WTC11 (cell line): ENCODE measurements around the gene TNNT2. TPM values are rescaled to one million over a fixed set of nuclear protein-coding genes. Genes with fewer than 3 reads are reported as not detected.

Source experiments
- ATAC-seq: fragments of 200-7000 bp; cut with Tn5 transposase; 2 replicates; pipeline ENCODE4 v1.10.0; 2021; ENCODE audit warnings: mild to moderate bottlenecking, moderate library complexity
- CTCF ChIA-PET: fragments of 300-600 bp; sonication (Branson Sonifier 250); formaldehyde crosslinking; loops from one replicate; lab custom pipeline; 2021; ENCODE audit warnings: antibody characterized with exemption; lab: Charles Lee
- POLR2A ChIA-PET: fragments of 350-600 bp; sonication (Branson Sonifier 250); formaldehyde crosslinking; loops from one replicate; lab custom pipeline; 2021; ENCODE audit warnings: antibody characterized with exemption; lab: Charles Lee
- DNase-seq: peaks from one replicate; pipeline ENCODE4 v3.0.0; 2021; ENCODE audit warnings: low spot score
- H3K27ac Mint-ChIP-seq: 2 replicates; pipeline ENCODE4 v1.8.0; 2021; ENCODE audit warnings: mixed read lengths
- H3K27me3 Mint-ChIP-seq: 2 replicates; pipeline ENCODE4 v1.8.0; 2021; ENCODE audit warnings: low read depth, mild to moderate bottlenecking, moderate library complexity, mixed read lengths
- H3K36me3 Mint-ChIP-seq: 2 replicates; pipeline ENCODE4 v1.8.0; 2021; ENCODE audit warnings: mixed read lengths
- H3K4me1 Mint-ChIP-seq: 2 replicates; pipeline ENCODE4 v1.8.0; 2022; ENCODE audit warnings: mixed read lengths
- H3K4me3 Mint-ChIP-seq: 2 replicates; pipeline ENCODE4 v1.8.0; 2021; ENCODE audit warnings: mild to moderate bottlenecking, moderate library complexity, mixed read lengths
- H3K9me3 Mint-ChIP-seq: 2 replicates; pipeline ENCODE4 v1.8.0; 2021; ENCODE audit warnings: mixed read lengths
- ATF1 ChIP-seq: sonication (generic); formaldehyde crosslinking; IDR thresholded peaks from 2 replicates; pipeline ENCODE4 v1.8.1; 2023; ENCODE audit warnings: mild to moderate bottlenecking, moderate library complexity, missing genetic modification reagents
- CBFB ChIP-seq: sonication (generic); formaldehyde crosslinking; IDR thresholded peaks from 2 replicates; pipeline ENCODE4 v1.8.1; 2022; ENCODE audit warnings: mild to moderate bottlenecking, low read depth, missing genetic modification reagents
- FOXJ3 ChIP-seq: sonication (generic); formaldehyde crosslinking; IDR thresholded peaks from 2 replicates; pipeline ENCODE4 v1.9.0; 2021; ENCODE audit warnings: missing genetic modification reagents, mild to moderate bottlenecking, borderline replicate concordance
- FOXK1 ChIP-seq: sonication (generic); formaldehyde crosslinking; IDR thresholded peaks from 2 replicates; pipeline ENCODE4 v1.8.0; 2022; ENCODE audit warnings: mild to moderate bottlenecking, moderate library complexity, missing genetic modification reagents
- FOXP1 ChIP-seq: sonication (generic); formaldehyde crosslinking; IDR thresholded peaks from 2 replicates; pipeline ENCODE4 v1.8.0; 2022; ENCODE audit warnings: missing genetic modification reagents, mild to moderate bottlenecking, moderate library complexity, borderline replicate concordance
- GABPB1 ChIP-seq: sonication (generic); formaldehyde crosslinking; IDR thresholded peaks from 2 replicates; pipeline ENCODE4 v1.8.1; 2023; ENCODE audit warnings: mild to moderate bottlenecking, missing genetic modification reagents
- HMGA2 ChIP-seq: fragments of 250-450 bp; sonication (Bioruptor Pico); IDR thresholded peaks from 2 replicates; pipeline ENCODE4 v1.4.0; 2021; ENCODE audit warnings: mild to moderate bottlenecking, moderate library complexity
- JUN ChIP-seq: sonication (generic); formaldehyde crosslinking; IDR thresholded peaks from 2 replicates; pipeline ENCODE4 v1.8.0; 2023; ENCODE audit warnings: mild to moderate bottlenecking, missing genetic modification reagents
- MYBL2 ChIP-seq: sonication (generic); formaldehyde crosslinking; IDR thresholded peaks from 2 replicates; pipeline ENCODE4 v1.8.1; 2023; ENCODE audit warnings: mild to moderate bottlenecking, moderate library complexity, missing genetic modification reagents
- PRRX2 ChIP-seq: fragments of 250-450 bp; sonication (Bioruptor Pico); IDR thresholded peaks from 2 replicates; pipeline ENCODE4 v1.8.0; 2021; ENCODE audit warnings: mild to moderate bottlenecking
- RORB ChIP-seq: fragments of 250-450 bp; sonication (Bioruptor Pico); IDR thresholded peaks from 2 replicates; pipeline ENCODE4 v1.9.0; 2021; ENCODE audit warnings: mild to moderate bottlenecking
- SP1 ChIP-seq: sonication (generic); formaldehyde crosslinking; conservative IDR thresholded peaks from 2 replicates; pipeline ENCODE4 v1.8.1; 2022; ENCODE audit warnings: missing genetic modification reagents
- TCF7 ChIP-seq: sonication (generic); formaldehyde crosslinking; IDR thresholded peaks from 2 replicates; pipeline ENCODE4 v1.8.0; 2022; ENCODE audit warnings: mild to moderate bottlenecking, low read depth, missing genetic modification reagents, moderate library complexity
- ZBTB21 ChIP-seq: sonication (generic); formaldehyde crosslinking; IDR thresholded peaks from 2 replicates; pipeline ENCODE4 v1.8.1; 2023; ENCODE audit warnings: mild to moderate bottlenecking, missing genetic modification reagents, borderline replicate concordance
- ZNF263 ChIP-seq: sonication (generic); formaldehyde crosslinking; IDR thresholded peaks from 2 replicates; pipeline ENCODE4 v1.8.1; 2022; ENCODE audit warnings: low read depth, mild to moderate bottlenecking, moderate library complexity, missing genetic modification reagents
- ZNF317 ChIP-seq: sonication (generic); formaldehyde crosslinking; IDR thresholded peaks from 2 replicates; pipeline ENCODE4 v1.8.1; 2023; ENCODE audit warnings: low read depth, mild to moderate bottlenecking, moderate library complexity, missing genetic modification reagents, borderline replicate concordance
- ZNF423 ChIP-seq: fragments of 250-450 bp; sonication (Bioruptor Pico); IDR thresholded peaks from 2 replicates; pipeline ENCODE4 v2.1.2; 2022; ENCODE audit warnings: mild to moderate bottlenecking, moderate library complexity
- total RNA-seq: library from RNA; stranded (reverse); gene quantifications from 3 replicates; pipeline ENCODE4 v1.2.3, GENCODE V29; 2021
- TF ChIP-seq, protein P1 (sequence below): sonication (generic); formaldehyde crosslinking; IDR thresholded peaks from 2 replicates; pipeline ENCODE4 v1.8.1; 2023; ENCODE audit warnings: mild to moderate bottlenecking, missing genetic modification reagents
- TF ChIP-seq, protein P2 (sequence below): sonication (generic); formaldehyde crosslinking; IDR thresholded peaks from 2 replicates; pipeline ENCODE4 v1.8.0; 2022; ENCODE audit warnings: mild to moderate bottlenecking, missing genetic modification reagents

TNNT2 gene
- total RNA-seq, 1 experiment from 2014 or later: 6.1 TPM

DNA sequence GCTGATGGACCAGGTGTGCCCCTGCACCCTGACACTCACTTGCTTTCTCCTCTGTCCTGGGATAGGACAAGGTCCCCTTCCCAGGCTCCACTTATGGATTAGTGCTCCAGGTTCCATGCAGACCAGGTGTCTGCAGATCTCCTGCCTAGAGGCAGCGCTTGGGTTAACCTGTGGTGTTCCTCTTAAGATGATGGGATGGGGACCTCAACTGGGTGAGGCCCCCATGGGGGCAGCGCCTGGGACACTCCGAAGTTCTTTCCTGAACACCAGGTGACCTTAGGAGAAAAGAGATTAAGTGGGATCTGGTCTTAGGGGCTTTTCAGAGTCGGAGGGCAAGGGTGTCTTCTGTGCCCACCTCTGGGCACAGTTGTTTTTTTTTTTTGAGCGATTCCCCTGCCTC, 21.2 kb downstream of the TNNT2 start:
- DNase-seq: no peak
- no peak overlapping the region for H3K27ac Mint-ChIP-seq
- ChIA-PET CTCF (interaction anchor here (1.0 to 7.5 kb wide), 6 partner anchors 9 to 237 kb away, joined by 3 to 175 read pairs (median 6); no protein-coding TSS in a partner anchor), POLR2A (no interaction called here)
- H3K4me3 Mint-ChIP-seq: no peak overlapping the region
- H3K9me3 Mint-ChIP-seq: no peaks in the 10 kb centered on the region
- no peak for ATAC-seq
- H3K27me3 Mint-ChIP-seq: no peaks in the 10 kb centered on the region; the same call in 1 of the 2 replicates
- no peaks in the 10 kb centered on the region for H3K36me3 Mint-ChIP-seq
- TF ChIP-seq GABPB1 (no peak), ZNF317 (CRISPR knock-in tag) (no peak), JUN (CRISPR knock-in tag) (no peak), CBFB (no peak), FOXJ3 (CRISPR knock-in tag) (no peak), ATF1 (CRISPR knock-in tag) (no peak), SP1 (CRISPR knock-in tag) (no peak), FOXK1 (CRISPR knock-in tag) (no peak), PRRX2 (no peak), RORB (no peak), TCF7 (CRISPR knock-in tag) (no peak)
- H3K4me1 Mint-ChIP-seq: peaks cover 15% of the 10 kb centered on the region

DNA sequence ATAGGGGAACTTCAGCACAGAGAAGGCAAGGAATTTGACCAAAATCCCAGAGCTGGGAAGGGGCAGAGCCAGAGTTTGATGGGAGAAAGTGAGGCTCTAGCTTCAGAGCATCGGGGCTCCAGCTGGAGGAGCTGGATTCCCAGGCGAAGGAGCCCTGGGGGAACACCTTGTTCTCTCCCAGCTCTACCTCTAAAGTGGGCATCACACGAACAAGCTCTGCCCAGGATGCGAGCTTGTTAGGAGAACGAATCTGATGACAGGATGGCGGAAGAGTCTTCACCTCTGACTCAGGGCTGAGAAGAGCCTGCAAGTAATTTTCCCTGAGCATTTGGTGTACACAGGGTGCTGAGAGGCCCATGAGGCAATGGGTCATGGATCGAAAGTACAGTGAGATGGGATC, 22.0 kb downstream of the TNNT2 start:
- TF ChIP-seq ZNF423 (no peak), ZNF263 (CRISPR knock-in tag) (no peak)
- ATAC-seq (no peak), DNase-seq (no peak)
- H3K27me3 Mint-ChIP-seq: no peaks in the 10 kb centered on the region; the same call in 1 of the 2 replicates
- no peaks in the 10 kb centered on the region for H3K9me3 Mint-ChIP-seq
- H3K27ac Mint-ChIP-seq: no peak overlapping the region
- H3K4me3 Mint-ChIP-seq: no peak overlapping the region
- ChIA-PET POLR2A (no interaction called here), CTCF (interaction anchor here (1.0 to 2.8 kb wide), 4 partner anchors 9 to 101 kb away, joined by 4 to 8 read pairs (median 6); no protein-coding TSS in a partner anchor)
- H3K36me3 Mint-ChIP-seq: no peaks in the 10 kb centered on the region
- peaks cover 15% of the 10 kb centered on the region for H3K4me1 Mint-ChIP-seq

DNA sequence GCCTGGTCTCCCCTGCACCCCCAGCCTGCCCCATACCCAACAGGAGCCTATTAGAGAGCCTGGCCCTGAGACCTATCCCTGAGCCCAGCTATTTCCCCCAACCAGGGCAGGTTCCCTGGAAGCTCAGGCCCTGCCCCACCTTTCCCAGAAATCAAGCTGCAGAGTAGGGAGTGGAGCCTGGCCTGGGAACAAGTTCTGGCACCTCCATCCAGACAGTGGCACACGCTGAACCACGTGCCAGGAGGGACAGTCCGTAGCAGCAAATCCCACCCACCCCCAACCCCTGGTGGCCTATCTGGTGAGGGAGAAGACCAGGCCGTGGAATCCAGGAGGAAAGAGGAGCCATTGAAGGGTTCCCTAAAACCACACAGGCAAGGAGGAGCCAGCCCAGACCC, 22.6 kb downstream of the TNNT2 start:
- no peak overlapping the region for H3K27ac Mint-ChIP-seq
- no peak for TF ChIP-seq ZBTB21 (CRISPR knock-in tag)
- ChIA-PET POLR2A (no interaction called here), CTCF (interaction anchor here (1.0 to 2.8 kb wide), 4 partner anchors 8 to 105 kb away, joined by 3 to 8 read pairs (median 6); no protein-coding TSS in a partner anchor)
- H3K9me3 Mint-ChIP-seq: no peaks in the 10 kb centered on the region
- peaks cover 15% of the 10 kb centered on the region for H3K4me1 Mint-ChIP-seq
- H3K27me3 Mint-ChIP-seq: no peaks in the 10 kb centered on the region; the same call in 1 of the 2 replicates
- H3K36me3 Mint-ChIP-seq: no peaks in the 10 kb centered on the region
- H3K4me3 Mint-ChIP-seq: no peak overlapping the region
- ATAC-seq (no peak), DNase-seq (no peak)

DNA sequence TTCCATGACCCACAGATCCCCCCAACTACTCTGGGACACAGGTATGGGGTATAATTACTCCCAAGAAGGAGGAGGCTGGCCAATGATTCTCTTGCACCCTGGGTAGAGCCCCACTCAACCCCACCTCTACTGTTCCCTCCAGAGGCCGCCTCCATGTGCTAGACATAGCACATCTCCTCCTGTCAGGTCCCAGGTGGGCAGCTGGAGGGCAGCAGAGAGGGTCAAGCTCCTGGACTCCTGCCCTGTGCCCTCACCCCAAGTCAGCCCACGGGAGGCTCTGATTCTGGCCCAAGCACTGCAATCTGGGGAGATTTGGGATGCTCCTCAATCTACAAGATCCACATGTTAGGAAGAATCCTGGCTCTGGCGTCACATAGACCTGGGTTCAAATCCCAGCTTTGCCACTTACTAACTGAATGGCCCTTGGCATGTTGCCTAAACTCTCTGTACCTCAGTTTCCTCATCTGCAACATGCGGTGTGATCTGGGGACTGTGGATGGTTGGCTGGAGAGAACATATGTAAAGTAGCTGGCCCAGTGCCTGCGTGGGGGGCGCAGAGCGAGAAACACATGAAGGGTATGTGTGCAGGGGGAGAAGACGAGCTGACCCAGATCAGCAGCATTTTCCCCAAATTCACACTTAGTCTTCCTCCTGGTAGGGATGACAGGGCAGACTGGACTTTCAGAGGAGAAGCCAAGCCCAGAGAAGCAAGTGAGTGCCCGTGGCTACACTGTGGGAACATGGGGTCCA, 23.2 kb downstream of the TNNT2 start:
- ATAC-seq (no peak), DNase-seq (no peak)
- TF ChIP-seq, protein P1, sequence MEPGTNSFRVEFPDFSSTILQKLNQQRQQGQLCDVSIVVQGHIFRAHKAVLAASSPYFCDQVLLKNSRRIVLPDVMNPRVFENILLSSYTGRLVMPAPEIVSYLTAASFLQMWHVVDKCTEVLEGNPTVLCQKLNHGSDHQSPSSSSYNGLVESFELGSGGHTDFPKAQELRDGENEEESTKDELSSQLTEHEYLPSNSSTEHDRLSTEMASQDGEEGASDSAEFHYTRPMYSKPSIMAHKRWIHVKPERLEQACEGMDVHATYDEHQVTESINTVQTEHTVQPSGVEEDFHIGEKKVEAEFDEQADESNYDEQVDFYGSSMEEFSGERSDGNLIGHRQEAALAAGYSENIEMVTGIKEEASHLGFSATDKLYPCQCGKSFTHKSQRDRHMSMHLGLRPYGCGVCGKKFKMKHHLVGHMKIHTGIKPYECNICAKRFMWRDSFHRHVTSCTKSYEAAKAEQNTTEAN (CRISPR knock-in tag): no peak
- TF ChIP-seq ZBTB21 (CRISPR knock-in tag): no peak
- no peak for TF ChIP-seq FOXP1 (CRISPR knock-in tag)
- TF ChIP-seq, protein P2, sequence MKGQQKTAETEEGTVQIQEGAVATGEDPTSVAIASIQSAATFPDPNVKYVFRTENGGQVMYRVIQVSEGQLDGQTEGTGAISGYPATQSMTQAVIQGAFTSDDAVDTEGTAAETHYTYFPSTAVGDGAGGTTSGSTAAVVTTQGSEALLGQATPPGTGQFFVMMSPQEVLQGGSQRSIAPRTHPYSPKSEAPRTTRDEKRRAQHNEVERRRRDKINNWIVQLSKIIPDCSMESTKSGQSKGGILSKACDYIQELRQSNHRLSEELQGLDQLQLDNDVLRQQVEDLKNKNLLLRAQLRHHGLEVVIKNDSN: no peak
- TF ChIP-seq MYBL2 (CRISPR knock-in tag): no peak
- TF ChIP-seq HMGA2: no peak
- TF ChIP-seq FOXJ3 (CRISPR knock-in tag): no peak
- Mint-ChIP-seq H3K4me1 (peaks cover 15% of the 10 kb centered on the region), H3K27me3 (no peaks in the 10 kb centered on the region; the same call in 1 of the 2 replicates), H3K4me3 (no peak overlapping the region), H3K9me3 (no peaks in the 10 kb centered on the region), H3K36me3 (no peaks in the 10 kb centered on the region), H3K27ac (no peak overlapping the region)
- CTCF ChIA-PET: interaction anchor here (0.6 to 2.8 kb wide), 6 partner anchors 8 to 104 kb away, joined by 3 to 8 read pairs (median 4); no protein-coding TSS in a partner anchor
- POLR2A ChIA-PET: no interaction called here
